ENCODE results near the gene STPG4. TPM values are rescaled to one million over a fixed set of nuclear protein-coding genes. Genes with fewer than 3 reads are reported as not detected.

Gene STPG4
- total RNA-seq, 1 donor from 2014 or later = 0.64 TPM

DNA sequence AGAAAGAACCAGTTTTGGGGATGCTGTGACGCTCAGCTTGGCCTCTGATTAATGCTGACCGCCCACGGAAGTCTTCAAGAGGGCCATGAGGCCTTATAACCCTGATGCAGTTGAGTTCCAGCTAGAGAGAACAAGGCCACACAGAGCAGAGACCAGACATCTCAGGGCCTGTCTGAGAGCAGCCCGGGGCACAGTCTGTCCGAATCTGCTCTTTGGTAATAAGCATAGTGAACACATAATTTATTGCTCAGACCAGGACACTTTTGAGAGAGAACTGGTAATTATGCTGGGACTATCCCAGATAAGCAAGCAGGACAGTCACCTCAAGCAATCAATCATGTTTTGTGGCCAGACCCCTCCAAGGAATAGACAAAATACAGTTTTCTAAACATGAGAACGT, 68.5 kb downstream of the STPG4 start:
- H3K27me3 Mint-ChIP-seq (ENCODE audit: low read depth, unreplicated experiment) = peaks cover 3% of the 10 kb centered on the region
- Histone ChIP-seq H3K36me3 (ENCODE audit: insufficient read depth, low read length) (no peaks in the 10 kb centered on the region), H3K9ac (ENCODE audit: low read length) (no peak overlapping the region), H3K27me3 (ENCODE audit: insufficient read depth, low read length) (no peaks in the 10 kb centered on the region), H3K4me2 (ENCODE audit: low read length) (no peak overlapping the region), H3K4me1 (ENCODE audit: insufficient read depth, low read length) (peaks cover 31% of the 10 kb centered on the region), H4K20me1 (ENCODE audit: insufficient read depth, low read length) (no peaks in the 10 kb centered on the region), H2AFZ (ENCODE audit: low read depth, low read length) (peak overlapping the region; percentile 53), H3K9me3 (ENCODE audit: insufficient read depth, low read depth, low read length) (no peaks in the 10 kb centered on the region), H3K27ac (ENCODE audit: low read depth, low read length) (no peak overlapping the region), H3K4me3 (ENCODE audit: insufficient read depth, low read depth, low read length) (no peak overlapping the region), H3K79me2 (ENCODE audit: insufficient read depth, low read length) (no peaks in the 10 kb centered on the region)
- peaks cover 35% of the 10 kb centered on the region for H3K4me1 Mint-ChIP-seq (ENCODE audit: low read depth, unreplicated experiment)
- H3K4me3 Mint-ChIP-seq (ENCODE audit: unreplicated experiment) = no peak overlapping the region
- DNase-seq (ENCODE audit: low read depth) (peak; percentile 64), FAIRE-seq (no peak)
- H3K9me3 Mint-ChIP-seq (ENCODE audit: unreplicated experiment) = no peaks in the 10 kb centered on the region
- no peaks in the 10 kb centered on the region for H3K36me3 Mint-ChIP-seq (ENCODE audit: low read depth, unreplicated experiment)
- TF ChIP-seq, protein P1, sequence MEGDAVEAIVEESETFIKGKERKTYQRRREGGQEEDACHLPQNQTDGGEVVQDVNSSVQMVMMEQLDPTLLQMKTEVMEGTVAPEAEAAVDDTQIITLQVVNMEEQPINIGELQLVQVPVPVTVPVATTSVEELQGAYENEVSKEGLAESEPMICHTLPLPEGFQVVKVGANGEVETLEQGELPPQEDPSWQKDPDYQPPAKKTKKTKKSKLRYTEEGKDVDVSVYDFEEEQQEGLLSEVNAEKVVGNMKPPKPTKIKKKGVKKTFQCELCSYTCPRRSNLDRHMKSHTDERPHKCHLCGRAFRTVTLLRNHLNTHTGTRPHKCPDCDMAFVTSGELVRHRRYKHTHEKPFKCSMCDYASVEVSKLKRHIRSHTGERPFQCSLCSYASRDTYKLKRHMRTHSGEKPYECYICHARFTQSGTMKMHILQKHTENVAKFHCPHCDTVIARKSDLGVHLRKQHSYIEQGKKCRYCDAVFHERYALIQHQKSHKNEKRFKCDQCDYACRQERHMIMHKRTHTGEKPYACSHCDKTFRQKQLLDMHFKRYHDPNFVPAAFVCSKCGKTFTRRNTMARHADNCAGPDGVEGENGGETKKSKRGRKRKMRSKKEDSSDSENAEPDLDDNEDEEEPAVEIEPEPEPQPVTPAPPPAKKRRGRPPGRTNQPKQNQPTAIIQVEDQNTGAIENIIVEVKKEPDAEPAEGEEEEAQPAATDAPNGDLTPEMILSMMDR (IDR thresholded peaks at IDR 0.05; ENCODE audit: insufficient read depth, low read depth, low read length) = no peak
- TF ChIP-seq EZH2 (IDR thresholded peaks at IDR 0.05; ENCODE audit: insufficient read depth, low read length) = no peak
- H3K27ac Mint-ChIP-seq (ENCODE audit: unreplicated experiment) = no peak overlapping the region

DNA sequence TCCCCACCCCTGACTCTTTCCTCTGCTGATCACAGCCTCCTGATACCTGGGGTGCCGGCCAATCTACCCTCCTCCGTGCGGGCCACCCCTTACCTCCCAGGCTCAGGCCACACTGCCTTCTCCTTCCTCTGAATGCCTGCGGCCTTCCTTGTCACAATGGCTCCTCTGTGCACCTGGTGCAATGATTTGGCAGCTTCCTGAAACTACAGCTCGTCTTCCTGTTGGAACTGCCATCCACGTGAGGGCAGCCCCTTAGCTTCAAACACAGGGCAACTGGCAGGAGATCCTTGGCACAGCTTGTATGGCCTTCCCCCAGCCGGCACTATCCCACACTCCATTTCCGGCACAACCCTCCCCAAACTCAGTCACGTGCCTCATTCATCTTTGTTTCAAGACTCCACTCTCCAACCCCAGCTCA, 69.0 kb downstream of the STPG4 start:
- no peak overlapping the region for H3K4me3 ChIP-seq (ENCODE audit: insufficient read depth, low read depth, low read length)
- TF ChIP-seq EZH2 (IDR thresholded peaks at IDR 0.05; ENCODE audit: insufficient read depth, low read length) = no peak
- TF ChIP-seq, protein P1 (IDR thresholded peaks at IDR 0.05; ENCODE audit: insufficient read depth, low read depth, low read length) = no peak
- no peaks in the 10 kb centered on the region for H3K79me2 ChIP-seq (ENCODE audit: insufficient read depth, low read length)
- DNase-seq (ENCODE audit: low read depth) (no peak), FAIRE-seq (no peak)
- no peak overlapping the region for H3K4me2 ChIP-seq (ENCODE audit: low read length)
- Mint-ChIP-seq H3K4me1 (ENCODE audit: low read depth, unreplicated experiment) (peaks cover 32% of the 10 kb centered on the region), H3K4me3 (ENCODE audit: unreplicated experiment) (no peak overlapping the region), H3K9me3 (ENCODE audit: unreplicated experiment) (no peaks in the 10 kb centered on the region), H3K27ac (ENCODE audit: unreplicated experiment) (no peak overlapping the region), H3K27me3 (ENCODE audit: low read depth, unreplicated experiment) (peaks cover 3% of the 10 kb centered on the region), H3K36me3 (ENCODE audit: low read depth, unreplicated experiment) (no peaks in the 10 kb centered on the region)
- peak overlapping the region; percentile 53 for H2AFZ ChIP-seq (ENCODE audit: low read depth, low read length)
- H4K20me1 ChIP-seq (ENCODE audit: insufficient read depth, low read length) = no peaks in the 10 kb centered on the region
- no peaks in the 10 kb centered on the region for H3K27me3 ChIP-seq (ENCODE audit: insufficient read depth, low read length)
- no peaks in the 10 kb centered on the region for H3K9me3 ChIP-seq (ENCODE audit: insufficient read depth, low read depth, low read length)
- H3K36me3 ChIP-seq (ENCODE audit: insufficient read depth, low read length) = no peaks in the 10 kb centered on the region
- no peak overlapping the region for H3K27ac ChIP-seq (ENCODE audit: low read depth, low read length)
- no peak overlapping the region for H3K9ac ChIP-seq (ENCODE audit: low read length)
- peaks cover 27% of the 10 kb centered on the region for H3K4me1 ChIP-seq (ENCODE audit: insufficient read depth, low read length)

DNA sequence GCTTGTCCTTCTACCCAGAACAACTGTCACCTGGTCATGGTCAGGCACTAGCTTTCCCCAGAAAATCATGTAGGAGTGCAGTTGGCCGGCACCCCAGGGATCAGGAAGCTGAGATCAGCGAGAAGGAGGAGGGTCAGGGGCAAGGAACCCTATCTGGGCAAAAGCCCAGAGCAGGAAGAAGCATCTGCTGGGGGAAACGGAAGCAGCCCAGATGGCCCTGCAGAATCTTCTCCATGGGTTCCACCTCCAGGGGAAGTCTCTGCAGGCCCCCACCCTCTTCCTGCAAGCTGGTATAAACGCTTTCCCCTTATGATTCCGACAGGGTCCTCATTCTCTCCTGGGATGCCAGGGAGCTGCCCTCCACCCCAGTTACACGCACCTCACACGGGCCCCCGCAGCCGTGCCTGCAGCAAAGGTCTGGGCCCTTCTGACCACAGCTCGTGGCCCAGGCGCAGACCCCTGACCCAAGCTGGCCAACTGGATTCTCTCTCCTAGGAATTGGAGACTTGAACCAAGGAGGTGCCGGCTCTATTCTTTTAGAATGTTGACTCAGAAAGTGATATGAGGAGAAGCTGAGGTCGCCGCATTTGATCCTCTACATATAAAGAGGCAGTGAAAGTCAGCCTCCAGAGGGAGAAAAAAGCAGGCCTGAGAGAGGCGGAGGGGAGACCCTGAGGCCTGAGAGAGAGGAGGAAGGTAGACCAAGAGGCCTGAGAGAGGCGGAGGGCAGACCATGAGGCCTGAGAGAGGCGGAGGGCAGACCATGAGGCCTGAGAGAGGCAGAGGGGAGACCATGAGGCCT, 71.0 kb downstream of the STPG4 start:
- Histone ChIP-seq H2AFZ (ENCODE audit: low read depth, low read length) (no peak overlapping the region), H3K36me3 (ENCODE audit: insufficient read depth, low read length) (no peaks in the 10 kb centered on the region), H3K4me1 (ENCODE audit: insufficient read depth, low read length) (peaks cover 32% of the 10 kb centered on the region), H3K9ac (ENCODE audit: low read length) (no peak overlapping the region), H3K27ac (ENCODE audit: low read depth, low read length) (no peak overlapping the region), H3K9me3 (ENCODE audit: insufficient read depth, low read depth, low read length) (no peaks in the 10 kb centered on the region), H3K4me2 (ENCODE audit: low read length) (no peak overlapping the region), H3K4me3 (ENCODE audit: insufficient read depth, low read depth, low read length) (no peak overlapping the region), H3K27me3 (ENCODE audit: insufficient read depth, low read length) (no peaks in the 10 kb centered on the region), H3K79me2 (ENCODE audit: insufficient read depth, low read length) (no peaks in the 10 kb centered on the region), H4K20me1 (ENCODE audit: insufficient read depth, low read length) (no peaks in the 10 kb centered on the region)
- no peak overlapping the region for H3K4me3 Mint-ChIP-seq (ENCODE audit: unreplicated experiment)
- DNase-seq (ENCODE audit: low read depth) (no peak), FAIRE-seq (no peak)
- H3K36me3 Mint-ChIP-seq (ENCODE audit: low read depth, unreplicated experiment) = no peaks in the 10 kb centered on the region
- H3K27ac Mint-ChIP-seq (ENCODE audit: unreplicated experiment) = no peak overlapping the region
- TF ChIP-seq, protein P1 (IDR thresholded peaks at IDR 0.05; ENCODE audit: insufficient read depth, low read depth, low read length) = no peak
- no peak for TF ChIP-seq EZH2 (IDR thresholded peaks at IDR 0.05; ENCODE audit: insufficient read depth, low read length)
- H3K27me3 Mint-ChIP-seq (ENCODE audit: low read depth, unreplicated experiment) = peaks cover 3% of the 10 kb centered on the region
- H3K9me3 Mint-ChIP-seq (ENCODE audit: unreplicated experiment) = no peaks in the 10 kb centered on the region
- peaks cover 24% of the 10 kb centered on the region for H3K4me1 Mint-ChIP-seq (ENCODE audit: low read depth, unreplicated experiment)

Measured in astrocyte (in vitro differentiated cells and primary cell).